OCI-LY7 (cell line): ENCODE results near the gene CEP112. TPM values are rescaled to one million over a fixed set of nuclear protein-coding genes. Genes with fewer than 3 reads are reported as not detected.

ENCODE experiments used
- BruUV-seq: library from RNA; stranded (reverse); fragments of 400-500 nt; replicated peaks from 2 replicates; lab custom pipeline; 2021; lab: Mats Ljungman, UMichigan
- CTCF ChIA-PET: fragments of 300-600 bp; sonication (Branson Sonifier 250); formaldehyde crosslinking; loops from one replicate; lab custom pipeline; 2022; ENCODE audit warnings: antibody characterized with exemption; ENCODE audit not compliant: unreplicated experiment; lab: Charles Lee
- POLR2A ChIA-PET: fragments of 300-600 bp; sonication (Branson Sonifier 250); formaldehyde crosslinking; loops from one replicate; lab custom pipeline; 2022; ENCODE audit warnings: antibody characterized with exemption; lab: Charles Lee
- DNase-seq: peaks from one replicate; pipeline ENCODE4 v3.0.0-alpha.2; 2015; ENCODE audit warnings: low spot score
- H2AFZ ChIP-seq: fragments of 200-600 bp; sonication (generic), shearing (Covaris generic); 2 replicates; pipeline ENCODE4 v1.6.1; 2014; ENCODE audit warnings: mild to moderate bottlenecking, antibody characterized with exemption, low read length, moderate library complexity
- H3K27ac ChIP-seq: fragments of 200-600 bp; sonication (generic); 2 replicates; pipeline ENCODE4 v1.5.1; 2014; ENCODE audit warnings: mixed run types, low read depth, mild to moderate bottlenecking, moderate library complexity, low read length, inconsistent platforms; ENCODE audit not compliant: poor library complexity, severe bottlenecking
- H3K36me3 ChIP-seq: fragments of 200-600 bp; sonication (generic); 2 replicates; pipeline ENCODE4 v1.6.1; 2014; ENCODE audit warnings: mild to moderate bottlenecking, antibody characterized with exemption, low read length, moderate library complexity, mixed read lengths; ENCODE audit not compliant: insufficient read depth
- H3K4me1 ChIP-seq: fragments of 200-600 bp; sonication (generic); 2 replicates; pipeline ENCODE4 v1.5.1; 2014; ENCODE audit warnings: mild to moderate bottlenecking, low read length; ENCODE audit not compliant: insufficient read depth, poor library complexity, severe bottlenecking
- H3K4me2 ChIP-seq: fragments of 200-600 bp; sonication (generic); 2 replicates; pipeline ENCODE4 v1.6.1; 2014; ENCODE audit warnings: mild to moderate bottlenecking, low read length
- H3K4me3 ChIP-seq: fragments of 200-600 bp; sonication (generic); 2 replicates; pipeline ENCODE4 v1.5.1; 2014; ENCODE audit warnings: mild to moderate bottlenecking, low read depth, low read length; ENCODE audit not compliant: poor library complexity, severe bottlenecking
- H3K79me2 ChIP-seq: fragments of 200-600 bp; sonication (generic); 2 replicates; pipeline ENCODE4 v1.6.1; 2016; ENCODE audit warnings: low read depth, mild to moderate bottlenecking, low read length, moderate library complexity, mixed read lengths; ENCODE audit not compliant: insufficient read depth
- H3K9me2 ChIP-seq: fragments of 200-600 bp; sonication (generic); 2 replicates; pipeline ENCODE4 v1.6.1; 2016; ENCODE audit warnings: mild to moderate bottlenecking, low read length, mixed read lengths; ENCODE audit not compliant: insufficient read depth
- H3K9me3 ChIP-seq: fragments of 200-600 bp; sonication (generic); 2 replicates; pipeline ENCODE4 v1.6.1; 2014; ENCODE audit warnings: mild to moderate bottlenecking, mixed run types, low read length, mixed read lengths
- H4K20me1 ChIP-seq: fragments of 200-600 bp; sonication (generic); 2 replicates; pipeline ENCODE4 v1.6.1; 2014; ENCODE audit warnings: mild to moderate bottlenecking, antibody characterized with exemption, low read length, moderate library complexity, mixed read lengths; ENCODE audit not compliant: insufficient read depth
- CTCF ChIP-seq: fragments of 200-600 bp; sonication (generic); conservative IDR thresholded peaks from 2 replicates; pipeline ENCODE4 v1.5.1; 2014; ENCODE audit warnings: mild to moderate bottlenecking, antibody characterized with exemption, low read length, moderate library complexity, mixed read lengths
- EZH2phosphoT487 ChIP-seq: fragments of 200-600 bp; sonication (generic); IDR thresholded peaks from 2 replicates; pipeline ENCODE4 v1.6.1; 2018; ENCODE audit warnings: low read depth, borderline replicate concordance, mild to moderate bottlenecking, mixed run types, antibody characterized with exemption, low read length, moderate library complexity, mixed read lengths
- intact Hi-C: fragments of 100-400 bp; cut with micrococcal nuclease; formaldehyde crosslinking; loops from one replicate; pipeline ENCODE4 v1.10.0; 2022; ENCODE audit not compliant: unreplicated experiment
- total RNA-seq, 2 experiments: library from RNA; depleted of rRNA in 1 of 2; stranded (reverse); fragments of >200 nt in 1 of 2; shearing (Covaris generic) in 1 of 2; gene quantifications; 2 replicates each; pipeline ENCODE4 v1.2.3, GENCODE V29; 2014 to 2022

Gene CEP112
- total RNA-seq, 2 experiments from 2014 or later = 2.7 to 6.9 TPM

- H3K4me1 ChIP-seq = peaks cover 14% of the 10 kb centered on the region
- no peaks in the 10 kb centered on the region for H3K79me2 ChIP-seq
- H3K9me3 ChIP-seq = no peaks in the 10 kb centered on the region
- no peaks in the 10 kb centered on the region for H3K9me2 ChIP-seq
- H3K36me3 ChIP-seq = no peaks in the 10 kb centered on the region
- no peak overlapping the region for H2AFZ ChIP-seq
- intact Hi-C loops = no loop called here
- no peak overlapping the region for H3K4me2 ChIP-seq
- no TSS peak for BruUV-seq
- CTCF ChIA-PET = no interaction called here
- H3K4me3 ChIP-seq = no peak overlapping the region
- no peak overlapping the region for H3K27ac ChIP-seq
- TF ChIP-seq CTCF (no peak), EZH2phosphoT487 (no peak)
- POLR2A ChIA-PET = interaction anchor here (0.8 kb wide), 1 partner anchor 506 kb away, joined by 3 read pairs; no protein-coding TSS in a partner anchor
- H4K20me1 ChIP-seq = no peaks in the 10 kb centered on the region
- DNase-seq = no peak
These were observed 6.3 kb upstream of the CEP112 start for GRCh38 chr17:66198242-66198641.

- ChIA-PET POLR2A (no interaction called here), CTCF (no interaction called here)
- Histone ChIP-seq H3K9me2 (no peaks in the 10 kb centered on the region), H2AFZ (peak overlapping the region; percentile 94), H3K4me3 (peak overlapping the region; percentile 79), H3K36me3 (no peaks in the 10 kb centered on the region), H4K20me1 (no peaks in the 10 kb centered on the region), H3K4me1 (peaks cover 41% of the 10 kb centered on the region), H3K4me2 (peak overlapping the region; percentile 90), H3K27ac (peak overlapping the region; percentile 64), H3K79me2 (0 out of 2 replicates have a peak, but pooled peaks cover 3% of the 10 kb centered on the region), H3K9me3 (no peaks in the 10 kb centered on the region)
- DNase-seq = no peak
- intact Hi-C loops = no loop called here
- no peak for TF ChIP-seq EZH2phosphoT487
- no peak for TF ChIP-seq CTCF
- BruUV-seq = no TSS peak
These were observed 400 bp upstream of the CEP112 start for GRCh38 chr17:66192378-66192687.

- POLR2A ChIA-PET = interaction anchor here (0.6 to 1.2 kb wide), 3 partner anchors 27 to 982 kb away, joined by 3 to 4 read pairs (median 3); no protein-coding TSS in a partner anchor
- intact Hi-C loops = no loop called here
- peaks cover 42% of the 10 kb centered on the region for H3K4me1 ChIP-seq
- no TSS peak for BruUV-seq
- no peaks in the 10 kb centered on the region for H3K9me3 ChIP-seq
- no peaks in the 10 kb centered on the region for H4K20me1 ChIP-seq
- H3K9me2 ChIP-seq = no peaks in the 10 kb centered on the region
- no peak for DNase-seq
- CTCF ChIA-PET = no interaction called here
- 0 out of 2 replicates have a peak, but pooled peaks cover 3% of the 10 kb centered on the region for H3K79me2 ChIP-seq
- H2AFZ ChIP-seq = peak overlapping the region; percentile 89
- peak overlapping the region; percentile 64 for H3K27ac ChIP-seq
- H3K36me3 ChIP-seq = no peaks in the 10 kb centered on the region
- no peak for TF ChIP-seq CTCF
- TF ChIP-seq EZH2phosphoT487 = no peak
- H3K4me3 ChIP-seq = peak overlapping the region; percentile 79
- H3K4me2 ChIP-seq = peak overlapping the region; percentile 90
These were observed 968 bp downstream of the CEP112 start for GRCh38 chr17:66190738-66191592.
